HEK293T (cell line): ENCODE results near the gene PRXL2C.

ENCODE experiments used
- CTBP1 ChIP-seq: fragments of 450-650 bp; IDR thresholded peaks from 2 replicates; pipeline ENCODE4 v1.6.1; 2016; ENCODE audit warnings: borderline replicate concordance
- FOXA1 ChIP-seq: fragments of 450-650 bp; IDR thresholded peaks from 2 replicates; pipeline ENCODE4 v1.6.1; 2016; ENCODE audit warnings: mild to moderate bottlenecking
- FOXK2 ChIP-seq: fragments of 450-650 bp; IDR thresholded peaks from 2 replicates; pipeline ENCODE4 v1.6.1; 2016; ENCODE audit warnings: mild to moderate bottlenecking
- HDGF ChIP-seq: fragments of 450-650 bp; IDR thresholded peaks from 2 replicates; pipeline ENCODE4 v1.6.1; 2017; ENCODE audit warnings: antibody characterized with exemption, borderline replicate concordance
- PKNOX1 ChIP-seq: fragments of 450-650 bp; IDR thresholded peaks from 2 replicates; pipeline ENCODE4 v1.6.1; 2016
- SP1 ChIP-seq: fragments of 450-650 bp; IDR thresholded peaks from 2 replicates; pipeline ENCODE4 v1.6.1; 2017

- TF ChIP-seq FOXK2 (no peak), FOXA1 (no peak), SP1 (no peak), PKNOX1 (no peak), HDGF (no peak), CTBP1 (no peak)
Observed at GRCh38 chr9:96660692-96661248, 5.7 kb upstream of the PRXL2C start.
